Tibial nerve (tissue), 4 donors: Measurements from ENCODE around the gene BNIP1.

Experiments used
- CTCF ChIP-seq, 5 experiments: fragments of 200-600 bp in 3 of 5; fragments of 450-650 bp in 2 of 5; sonication (generic) in 3 of 5; IDR thresholded peaks; one replicate each; pipeline ENCODE4 v1.5.1; 2016 to 2019; ENCODE audit warnings: antibody characterized with exemption in 5 of 5, mild to moderate bottlenecking in 3 of 5, moderate library complexity in 2 of 5
- EP300 ChIP-seq, 2 donors: sonication (generic); formaldehyde crosslinking; IDR thresholded peaks; one replicate each; pipeline ENCODE4 v1.6.1; 2017; ENCODE audit warnings: antibody characterized with exemption in 2 of 2, mild to moderate bottlenecking in 1 of 2
- POLR2A ChIP-seq, 2 donors: fragments of 450-650 bp; IDR thresholded peaks; one replicate each; pipeline ENCODE4 v1.6.1; 2017; ENCODE audit warnings: antibody characterized with exemption in 2 of 2, mild to moderate bottlenecking in 2 of 2, moderate library complexity in 2 of 2

DNA sequence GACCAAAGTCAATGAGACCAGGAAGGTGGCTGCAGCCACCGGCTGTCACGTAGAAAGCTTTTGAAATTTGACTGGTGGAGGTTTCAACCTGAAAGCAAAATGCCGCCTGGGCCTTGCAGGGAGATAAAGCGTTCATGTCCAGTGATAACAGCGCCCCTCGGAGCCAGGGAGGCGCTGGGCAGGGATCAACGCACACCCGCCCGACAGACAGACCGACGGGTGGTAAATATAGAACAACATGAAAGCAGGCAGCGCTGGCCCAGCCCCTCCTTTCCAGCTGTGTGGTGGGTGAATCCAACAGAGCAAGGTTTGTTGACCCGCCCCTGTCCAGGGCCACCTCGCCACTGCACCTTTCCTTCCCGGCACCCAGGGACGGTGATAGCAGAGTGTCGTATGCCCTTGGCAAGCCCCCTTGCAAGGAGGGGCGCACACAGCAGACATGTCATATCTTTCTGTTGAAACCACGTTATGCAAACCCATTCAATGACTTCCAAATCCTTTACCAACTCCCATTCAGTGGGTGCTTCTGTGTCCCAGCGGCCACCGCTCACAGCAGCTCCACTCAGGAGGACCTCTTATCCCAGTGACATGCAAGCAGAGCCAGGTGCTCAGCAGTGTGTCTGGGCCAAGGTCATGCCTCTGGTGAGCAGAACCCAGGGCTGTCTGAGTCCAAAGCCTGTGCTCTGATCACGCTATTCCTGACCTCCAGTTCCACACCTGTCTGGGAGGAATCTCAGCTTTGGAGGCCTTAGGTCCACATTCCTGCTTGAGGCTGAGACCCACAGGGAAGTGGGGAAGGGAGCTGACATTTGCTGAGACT lies 52.0 kb downstream of the BNIP1 start:
- TF ChIP-seq CTCF (IDR thresholded peaks at IDR 0.05), result no peak
- TF ChIP-seq POLR2A (IDR thresholded peaks at IDR 0.05), result no peak
- TF ChIP-seq EP300 (IDR thresholded peaks at IDR 0.05), result no peak
